ENCODE results near the gene RGS7. TPM values are rescaled to one million over a fixed set of nuclear protein-coding genes. Genes with fewer than 3 reads are reported as not detected.

Gene RGS7
- polyA plus RNA-seq, 1 donor from 2014 or later = 24.2 TPM

GRCh38 chr1:240869071-240869470 lies 487.9 kb downstream of the RGS7 start:
- no peaks in the 10 kb centered on the region for H3K9me3 ChIP-seq (ENCODE audit: low read length)
- no peaks in the 10 kb centered on the region for H3F3A ChIP-seq (ENCODE audit: insufficient read depth, low read length, poor library complexity, severe bottlenecking)
- H4K20me1 ChIP-seq (ENCODE audit: insufficient read depth) = no peaks in the 10 kb centered on the region
- H2AFZ ChIP-seq (ENCODE audit: low read depth, low read length) = no peak overlapping the region
- H3K9ac ChIP-seq (ENCODE audit: low read length) = no peak overlapping the region
- H3K4me3 ChIP-seq (ENCODE audit: low read length) = no peak overlapping the region
- H3K79me2 ChIP-seq (replicated peaks; ENCODE audit: insufficient read depth, low read length) = no peaks in the 10 kb centered on the region
- no peak for TF ChIP-seq RAD21 (conservative IDR thresholded peaks at IDR 0.05)
- TF ChIP-seq SMC3 (conservative IDR thresholded peaks at IDR 0.05; ENCODE audit: poor library complexity) = no peak
- no peak for TF ChIP-seq CTCF (IDR thresholded peaks at IDR 0.05; ENCODE audit: poor library complexity, severe bottlenecking)
- TF ChIP-seq REST (IDR thresholded peaks at IDR 0.05; ENCODE audit: borderline replicate concordance) = no peak
- TF ChIP-seq TAF1 (IDR thresholded peaks at IDR 0.05; ENCODE audit: low read depth) = no peak
- TF ChIP-seq EP300 (conservative IDR thresholded peaks at IDR 0.05; ENCODE audit: poor library complexity, severe bottlenecking) = no peak
- TF ChIP-seq EZH2 (IDR thresholded peaks at IDR 0.05; ENCODE audit: borderline replicate concordance, insufficient read depth, low read length, poor library complexity, severe bottlenecking) = no peak
- no peak for TF ChIP-seq POLR2AphosphoS5 (IDR thresholded peaks at IDR 0.05)
- no peak for TF ChIP-seq MXI1 (conservative IDR thresholded peaks at IDR 0.05; ENCODE audit: poor library complexity, severe bottlenecking)
- no peak overlapping the region for H3K4me2 ChIP-seq (ENCODE audit: low read length)
- no peaks in the 10 kb centered on the region for H3K27me3 ChIP-seq (ENCODE audit: insufficient read depth, low read depth, low read length)
- H3K36me3 ChIP-seq (ENCODE audit: insufficient read depth, low read length) = no peaks in the 10 kb centered on the region
- no peaks in the 10 kb centered on the region for H3K9me2 ChIP-seq (ENCODE audit: insufficient read depth, low read length)
- no peak overlapping the region for H3K27ac ChIP-seq (ENCODE audit: low read length)

- Histone ChIP-seq H3K36me3 (ENCODE audit: insufficient read depth, low read length) (no peaks in the 10 kb centered on the region), H3K27ac (ENCODE audit: low read length) (no peak overlapping the region), H3K9ac (ENCODE audit: low read length) (no peak overlapping the region), H2AFZ (ENCODE audit: low read depth, low read length) (no peak overlapping the region), H3K27me3 (ENCODE audit: insufficient read depth, low read depth, low read length) (no peaks in the 10 kb centered on the region), H3K4me2 (ENCODE audit: low read length) (no peak overlapping the region), H4K20me1 (ENCODE audit: insufficient read depth) (no peaks in the 10 kb centered on the region), H3K79me2 (replicated peaks; ENCODE audit: insufficient read depth, low read length) (no peaks in the 10 kb centered on the region), H3K9me3 (ENCODE audit: low read length) (no peaks in the 10 kb centered on the region), H3K9me2 (ENCODE audit: insufficient read depth, low read length) (no peaks in the 10 kb centered on the region), H3K4me3 (ENCODE audit: low read length) (no peak overlapping the region), H3F3A (ENCODE audit: insufficient read depth, low read length, poor library complexity, severe bottlenecking) (no peaks in the 10 kb centered on the region)
- TF ChIP-seq TAF1 (IDR thresholded peaks at IDR 0.05; ENCODE audit: low read depth) = no peak
- no peak for TF ChIP-seq EZH2 (IDR thresholded peaks at IDR 0.05; ENCODE audit: borderline replicate concordance, insufficient read depth, low read length, poor library complexity, severe bottlenecking)
- no peak for TF ChIP-seq MXI1 (conservative IDR thresholded peaks at IDR 0.05; ENCODE audit: poor library complexity, severe bottlenecking)
- no peak for TF ChIP-seq RAD21 (conservative IDR thresholded peaks at IDR 0.05)
These were observed 490.3 kb downstream of the RGS7 start for GRCh38 chr1:240866724-240867123.
